Activated CD4-positive, CD25-positive, alpha-beta regulatory T cell treated with anti-CD3 and anti-CD28 coated beads, Interleukin-2, amount 50 U/mL, for 16 hours (primary cell): ENCODE results near the gene CFAP119.

Source experiments
- DNase-seq: peaks from one replicate; pipeline ENCODE4 v3.0.0-alpha.2; 2020; ENCODE audit warnings: low read depth, low spot score

CFAP119 gene

GRCh38 chr16:30782486-30783279 is 20.8 kb upstream of the CFAP119 start:
- no peak for DNase-seq

GRCh38 chr16:30780549-30780948 is 18.7 kb upstream of the CFAP119 start:
- DNase-seq = no peak

- DNase-seq = no peak
These were observed 18.2 kb upstream of the CFAP119 start for GRCh38 chr16:30780021-30780420.

- no peak for DNase-seq
These were observed 17.7 kb upstream of the CFAP119 start for GRCh38 chr16:30779596-30779995.

GRCh38 chr16:30778549-30779244 is 16.8 kb upstream of the CFAP119 start:
- DNase-seq = no peak

GRCh38 chr16:30777591-30778297 is 15.9 kb upstream of the CFAP119 start:
- no peak for DNase-seq

- no peak for DNase-seq
These were observed 13.7 kb upstream of the CFAP119 start for GRCh38 chr16:30775392-30776188.

- DNase-seq = no peak
These were observed 13.2 kb upstream of the CFAP119 start for GRCh38 chr16:30775131-30775391.

GRCh38 chr16:30774367-30775130 is 12.7 kb upstream of the CFAP119 start:
- no peak for DNase-seq

GRCh38 chr16:30773826-30774225 is 12.0 kb upstream of the CFAP119 start:
- no peak for DNase-seq

GRCh38 chr16:30771726-30772125 is 9.9 kb upstream of the CFAP119 start:
- DNase-seq = no peak

- no peak for DNase-seq
These were observed 7.7 kb upstream of the CFAP119 start for GRCh38 chr16:30769379-30770089.

GRCh38 chr16:30768583-30769181 is 6.8 kb upstream of the CFAP119 start:
- no peak for DNase-seq

GRCh38 chr16:30767767-30768465 is 6.1 kb upstream of the CFAP119 start:
- DNase-seq = no peak

GRCh38 chr16:30766933-30767284 is 5.0 kb upstream of the CFAP119 start:
- DNase-seq = no peak

GRCh38 chr16:30766206-30766932 is 4.5 kb upstream of the CFAP119 start:
- DNase-seq = no peak

- no peak for DNase-seq
These were observed 3.1 kb upstream of the CFAP119 start for GRCh38 chr16:30764816-30765465.

- no peak for DNase-seq
These were observed 2.2 kb upstream of the CFAP119 start for GRCh38 chr16:30764086-30764485.
